IMR-90 (cell line): ENCODE data around the gene MTOR. TPM values are rescaled to one million over a fixed set of nuclear protein-coding genes. Genes with fewer than 3 reads are reported as not detected.

ENCODE experiments used
- ATAC-seq: fragments of 200-7000 bp; cut with Tn5 transposase; 2 replicates; pipeline ENCODE4 v1.9.1; 2020; ENCODE audit warnings: low read depth, mild to moderate bottlenecking, moderate library complexity
- BruUV-seq: library from RNA; stranded (reverse); fragments of 400-500 nt; replicated peaks from 2 replicates; lab custom pipeline; 2021; lab: Mats Ljungman, UMichigan
- CTCF ChIA-PET: fragments of 300-600 bp; formaldehyde crosslinking; extraction: SDS; loops from one replicate; lab custom pipeline; 2021; ENCODE audit warnings: antibody characterized with exemption; lab: Yijun Ruan, JAX
- POLR2A ChIA-PET: fragments of 300-600 bp; sonication (Branson Sonifier 250); formaldehyde crosslinking; loops from one replicate; lab custom pipeline; 2022; ENCODE audit warnings: antibody characterized with exemption; ENCODE audit not compliant: unreplicated experiment; lab: Charles Lee
- DNase-seq: peaks from one replicate; pipeline ENCODE4 v3.0.0; 2013
- H2AFZ ChIP-seq: replicated peaks from 2 replicates; pipeline ENCODE3; 2013; ENCODE audit warnings: low read length, mild to moderate bottlenecking; ENCODE audit not compliant: poor library complexity
- H2AK5ac ChIP-seq: 2 replicates; pipeline ENCODE4 v1.6.1; 2013; ENCODE audit warnings: low read depth, low read length, inconsistent platforms
- H2AK9ac ChIP-seq: replicated peaks from 2 replicates; pipeline ENCODE3; 2013; ENCODE audit warnings: mild to moderate bottlenecking, low read depth, low read length, moderate library complexity; ENCODE audit not compliant: poor library complexity
- H2BK120ac ChIP-seq: 2 replicates; pipeline ENCODE4 v1.6.1; 2013; ENCODE audit warnings: low read depth, low read length, inconsistent platforms
- H2BK15ac ChIP-seq: 3 replicates; pipeline ENCODE4 v1.6.1; 2013; ENCODE audit warnings: low read depth, low read length, inconsistent platforms
- H2BK20ac ChIP-seq: 2 replicates; pipeline ENCODE4 v1.6.1; 2013; ENCODE audit warnings: low read depth, mild to moderate bottlenecking, inconsistent platforms, low read length, moderate library complexity
- H2BK5ac ChIP-seq: 2 replicates; pipeline ENCODE4 v1.6.1; 2013; ENCODE audit warnings: mild to moderate bottlenecking, low read depth, low read length, inconsistent platforms; ENCODE audit not compliant: poor library complexity, severe bottlenecking
- H3K14ac ChIP-seq: replicated peaks from 2 replicates; pipeline ENCODE4 v1.6.1; 2013; ENCODE audit warnings: low read depth, low read length, inconsistent platforms
- H3K18ac ChIP-seq: 2 replicates; pipeline ENCODE4 v1.6.1; 2013; ENCODE audit warnings: low read depth, low read length, control low read depth
- H3K23ac ChIP-seq: 2 replicates; pipeline ENCODE4 v1.6.1; 2013; ENCODE audit warnings: low read depth, low read length, inconsistent platforms
- H3K27ac ChIP-seq: 2 replicates; pipeline ENCODE4 v1.5.1; 2013; ENCODE audit warnings: mild to moderate bottlenecking, control low read depth, low read length; ENCODE audit not compliant: insufficient read depth
- H3K27me3 ChIP-seq: 2 replicates; pipeline ENCODE4 v1.6.1; 2013; ENCODE audit warnings: low read length; ENCODE audit not compliant: control insufficient read depth, insufficient read depth
- H3K36me3 ChIP-seq: 2 replicates; pipeline ENCODE4 v1.6.1; 2013; ENCODE audit warnings: low read length, mixed read lengths; ENCODE audit not compliant: control insufficient read depth, insufficient read depth
- H3K4ac ChIP-seq: 2 replicates; pipeline ENCODE4 v1.6.1; 2013; ENCODE audit warnings: low read depth, low read length, inconsistent platforms
- H3K4me1 ChIP-seq: 2 replicates; pipeline ENCODE4 v1.6.1; 2013; ENCODE audit warnings: low read length, mixed read lengths; ENCODE audit not compliant: control insufficient read depth, insufficient read depth
- H3K4me2 ChIP-seq: 2 replicates; pipeline ENCODE4 v1.6.1; 2013; ENCODE audit warnings: low read depth, mild to moderate bottlenecking, control low read depth, low read length, moderate library complexity
- H3K4me3 ChIP-seq: 2 replicates; pipeline ENCODE4 v1.5.1; 2013; ENCODE audit warnings: low read depth, mild to moderate bottlenecking, control low read depth, low read length, moderate library complexity; ENCODE audit not compliant: insufficient read depth
- H3K56ac ChIP-seq: 2 replicates; pipeline ENCODE4 v1.6.1; 2013; ENCODE audit warnings: low read length, inconsistent platforms; ENCODE audit not compliant: insufficient read depth; ENCODE audit errors: extremely low read depth
- H3K79me1 ChIP-seq, 2 experiments: 2 replicates each; pipeline ENCODE4 v1.6.1; 2013; ENCODE audit warnings: low read length in 2 of 2, inconsistent platforms in 1 of 2, low read depth in 1 of 2
- H3K9ac ChIP-seq: 2 replicates; pipeline ENCODE4 v1.6.1; 2013; ENCODE audit warnings: low read depth, low read length, control low read depth
- H3K9me1 ChIP-seq: 2 replicates; pipeline ENCODE4 v1.6.1; 2013; ENCODE audit warnings: low read length, inconsistent platforms; ENCODE audit not compliant: insufficient read depth
- H3K9me3 ChIP-seq: 2 replicates; pipeline ENCODE4 v1.6.1; 2013; ENCODE audit warnings: low read length; ENCODE audit not compliant: control insufficient read depth, insufficient read depth
- H4K20me1 ChIP-seq: 2 replicates; pipeline ENCODE4 v1.6.1; 2013; ENCODE audit warnings: low read length, inconsistent platforms; ENCODE audit not compliant: insufficient read depth
- H4K5ac ChIP-seq: 2 replicates; pipeline ENCODE4 v1.6.1; 2013; ENCODE audit warnings: mild to moderate bottlenecking, low read depth, low read length, control low read depth
- H4K8ac ChIP-seq, 2 experiments: 2 replicates each; pipeline ENCODE4 v1.6.1; 2013; ENCODE audit warnings: low read depth in 2 of 2, low read length in 2 of 2, control low read depth in 1 of 2, inconsistent platforms in 1 of 2
- H4K91ac ChIP-seq: 2 replicates; pipeline ENCODE4 v1.6.1; 2013; ENCODE audit warnings: low read depth, low read length, inconsistent platforms; ENCODE audit not compliant: insufficient read depth
- FOS ChIP-seq: fragments of 150-350 bp; IDR thresholded peaks from 2 replicates; pipeline ENCODE4 v1.6.1; 2016; ENCODE audit warnings: low read depth, low read length
- MXI1 ChIP-seq: IDR thresholded peaks from 2 replicates; pipeline ENCODE4 v1.6.1; 2012; ENCODE audit warnings: low read depth, mild to moderate bottlenecking, low read length, moderate library complexity, borderline replicate concordance
- POLR2A ChIP-seq: IDR thresholded peaks from 2 replicates; pipeline ENCODE4 v1.6.1; 2012; ENCODE audit warnings: mild to moderate bottlenecking, low read depth, low read length
- RCOR1 ChIP-seq: IDR thresholded peaks from 2 replicates; pipeline ENCODE4 v1.6.1; 2012; ENCODE audit warnings: mild to moderate bottlenecking, low read length, improper control_type of control experiment; ENCODE audit not compliant: insufficient replicate concordance
- RFX5 ChIP-seq: IDR thresholded peaks from 2 replicates; pipeline ENCODE4 v1.8.0; 2012; ENCODE audit warnings: low read depth, mild to moderate bottlenecking, low read length, moderate library complexity
- WGBS, 2 experiments: methylation state at CpG; one replicate each; pipeline versions ENCODE4 v1.1.5 to v1.1.7; 2013; ENCODE audit warnings: missing lambda C conversion rate in 2 of 2; ENCODE audit not compliant: insufficient read length in 1 of 2; ENCODE audit errors: extremely low coverage in 2 of 2; 5-methylcytosine and 5-hydroxymethylcytosine counted together
- dilution Hi-C: fragments of 300-500 bp; cut with HindIII; formaldehyde crosslinking; loops from one replicate; pipeline ENCODE4 v1.14.3; 2018; ENCODE audit warnings: low sequenced_read_pairs; ENCODE audit not compliant: unreplicated experiment
- in situ Hi-C: fragments of 300-500 bp; cut with MboI; formaldehyde crosslinking; loops from 3 replicates; pipeline ENCODE4 v1.14.3; 2019; ENCODE audit warnings: low sequenced_read_pairs, inconsistent platforms, mixed read lengths
- intact Hi-C: fragments of 100-400 bp; cut with micrococcal nuclease; formaldehyde crosslinking; loops from 2 replicates; pipeline ENCODE4 v1.10.0; 2022
- polyA plus RNA-seq, 3 experiments: library from polyadenylated mRNA; depleted of rRNA; stranded (reverse); fragments of >200 nt; gene quantifications; 2 replicates each; pipeline ENCODE4 v1.2.3, GENCODE V29; 2012; ENCODE audit warnings: low replicate concordance in 1 of 3
- total RNA-seq: library from RNA; depleted of rRNA; stranded (reverse); fragments of >200 nt; gene quantifications from 2 replicates; pipeline ENCODE4 v1.2.3, GENCODE V29; 2012

MTOR gene
- total and polyA plus RNA-seq, 2 of the 4 experiments (the other 2 are of a cell fraction), result 19.2 to 36.7 TPM

- Histone ChIP-seq H3K4me3 (no peak overlapping the region), H3K27me3 (no peaks in the 10 kb centered on the region), H2AK5ac (no peak overlapping the region), H3K79me1 (no peaks in the 10 kb centered on the region), H2BK120ac (no peak overlapping the region), H2AFZ (no peak overlapping the region), H2BK5ac (no peak overlapping the region), H4K5ac (no peak overlapping the region), H3K23ac (no peak overlapping the region), H3K27ac (no peak overlapping the region), H3K56ac (no peak overlapping the region), H4K91ac (no peak overlapping the region), H3K14ac (no peak overlapping the region), H2BK15ac (no peak overlapping the region), H3K9me1 (no peaks in the 10 kb centered on the region; the same call in 1 of the 2 replicates), H2AK9ac (no peak overlapping the region), H4K20me1 (no peaks in the 10 kb centered on the region), H4K8ac (no peak overlapping the region), H3K9me3 (no peaks in the 10 kb centered on the region), H3K4ac (no peak overlapping the region), H3K9ac (no peak overlapping the region), H2BK20ac (no peak overlapping the region), H3K4me2 (no peak overlapping the region), H3K36me3 (peaks cover 59% of the 10 kb centered on the region), H3K18ac (no peak overlapping the region), H3K4me1 (no peaks in the 10 kb centered on the region)
- ATAC-seq (no peak), DNase-seq (no peak)
- CTCF ChIA-PET, result interaction anchor here (0.5 kb wide), 1 partner anchor 181 kb away, joined by 4 read pairs; no protein-coding TSS in a partner anchor
- BruUV-seq, result no TSS peak
- POLR2A ChIA-PET, result no interaction called here
- dilution Hi-C loops (no loop called here), intact Hi-C loops (no loop called here), in situ Hi-C loops (no loop called here)
- TF ChIP-seq FOS (no peak), RCOR1 (no peak), MXI1 (no peak), POLR2A (no peak), RFX5 (no peak)
- 94% methylated on average over 3 of the region's 12 CpGs; no CpG with 5 or more reads in 1 of the 2 experiments for WGBS, 2 experiments
Observed at GRCh38 chr1:11211925-11212587, 50.3 kb downstream of the MTOR start.
